Neuron (in vitro differentiated cells): ENCODE results near the gene CD82.
"Not testable (repeated sequence)": the region's sequence is repeated elsewhere in the genome, so short reads cannot be mapped to it uniquely, and the experiment has no call there.

Experiments
- H2AFZ ChIP-seq: one replicate; pipeline ENCODE4 v1.6.1; 2013; ENCODE audit warnings: low read depth, mild to moderate bottlenecking, inconsistent platforms, low read length, moderate library complexity
- H3K27me3 ChIP-seq: one replicate; pipeline ENCODE4 v1.6.1; 2013; ENCODE audit warnings: low read length; ENCODE audit not compliant: insufficient read depth
- H3K36me3 ChIP-seq: one replicate; pipeline ENCODE4 v1.6.1; 2013; ENCODE audit warnings: low read length; ENCODE audit not compliant: insufficient read depth
- H3K4me1 ChIP-seq: one replicate; pipeline ENCODE4 v1.6.1; 2013; ENCODE audit warnings: low read length; ENCODE audit not compliant: insufficient read depth
- H3K4me3 ChIP-seq: 2 replicates; pipeline ENCODE4 v1.5.1; 2013; ENCODE audit warnings: mild to moderate bottlenecking, low read length, moderate library complexity
- H3K9me3 ChIP-seq: one replicate; pipeline ENCODE4 v1.6.1; 2013; ENCODE audit warnings: low read length

CD82 gene

DNA sequence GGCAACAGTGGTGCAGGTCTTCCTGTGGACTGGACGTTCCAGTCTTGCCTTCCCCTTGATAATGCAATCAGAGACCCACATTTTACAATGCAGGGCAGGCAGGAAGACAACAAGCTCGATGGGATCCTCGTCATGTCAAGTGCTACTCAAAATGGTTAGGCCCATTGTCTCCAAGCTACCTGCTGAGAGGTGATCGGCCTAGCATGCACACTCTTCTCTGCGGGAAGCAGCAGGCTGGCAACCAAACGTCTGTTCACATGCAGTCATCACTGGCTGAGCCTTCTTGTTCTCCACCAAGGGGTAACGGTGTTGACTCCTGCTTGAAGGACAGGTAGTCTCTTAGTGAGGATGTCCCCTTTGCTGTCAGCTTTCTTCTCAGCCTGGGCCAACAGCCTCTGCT is 25.5 kb upstream of the CD82 start:
- Histone ChIP-seq H3K4me3 (no peak overlapping the region), H3K36me3 (no peaks in the 10 kb centered on the region), H3K9me3 (no peaks in the 10 kb centered on the region), H3K4me1 (no peaks in the 10 kb centered on the region), H2AFZ (no peak overlapping the region), H3K27me3 (peaks cover 4% of the 10 kb centered on the region)

DNA sequence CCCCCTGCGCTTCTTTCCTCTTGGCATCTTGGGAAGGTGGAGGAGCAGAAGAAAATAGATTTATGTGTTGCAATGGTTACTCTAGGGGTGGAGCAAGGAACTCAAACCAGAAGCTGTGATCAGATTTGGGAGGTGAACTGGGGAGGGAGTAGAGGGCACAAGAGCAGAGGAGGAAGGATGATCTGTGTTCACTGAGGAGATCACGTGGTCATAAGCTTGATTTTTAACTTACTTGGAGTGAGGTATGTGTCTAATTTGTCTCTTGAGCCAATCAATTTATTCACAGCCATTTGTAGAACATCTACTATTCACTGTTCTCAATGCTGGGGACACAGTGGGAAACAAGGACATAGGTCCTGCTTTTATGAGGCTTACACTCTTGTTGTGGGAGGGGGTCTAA is 24.8 kb upstream of the CD82 start:
- Histone ChIP-seq H3K36me3 (no peaks in the 10 kb centered on the region), H3K4me1 (no peaks in the 10 kb centered on the region), H3K9me3 (no peaks in the 10 kb centered on the region), H3K4me3 (no peak overlapping the region), H2AFZ (no peak overlapping the region), H3K27me3 (peaks cover 4% of the 10 kb centered on the region)

DNA sequence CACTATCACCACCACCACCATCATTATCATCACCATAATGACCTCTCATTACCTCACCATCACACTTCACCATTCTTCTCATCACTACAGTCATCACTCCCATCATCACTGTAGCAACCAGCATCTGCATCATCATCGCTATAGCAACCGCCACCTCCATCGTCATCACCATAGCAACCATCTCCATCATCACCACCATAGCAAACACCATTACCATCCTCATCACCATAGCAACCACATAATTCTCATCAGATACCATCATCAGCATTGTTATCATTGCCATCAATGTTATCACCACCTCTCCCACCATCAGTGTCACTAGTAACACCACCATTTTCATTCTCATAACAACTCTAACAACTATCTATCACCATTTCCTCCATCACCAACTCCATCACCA is 23.1 kb upstream of the CD82 start:
- no peaks in the 10 kb centered on the region for H3K36me3 ChIP-seq
- H3K27me3 ChIP-seq: peaks cover 4% of the 10 kb centered on the region
- H3K4me1 ChIP-seq: no peaks in the 10 kb centered on the region
- no peaks in the 10 kb centered on the region for H3K9me3 ChIP-seq
- no peak overlapping the region for H3K4me3 ChIP-seq
- H2AFZ ChIP-seq: no peak overlapping the region

DNA sequence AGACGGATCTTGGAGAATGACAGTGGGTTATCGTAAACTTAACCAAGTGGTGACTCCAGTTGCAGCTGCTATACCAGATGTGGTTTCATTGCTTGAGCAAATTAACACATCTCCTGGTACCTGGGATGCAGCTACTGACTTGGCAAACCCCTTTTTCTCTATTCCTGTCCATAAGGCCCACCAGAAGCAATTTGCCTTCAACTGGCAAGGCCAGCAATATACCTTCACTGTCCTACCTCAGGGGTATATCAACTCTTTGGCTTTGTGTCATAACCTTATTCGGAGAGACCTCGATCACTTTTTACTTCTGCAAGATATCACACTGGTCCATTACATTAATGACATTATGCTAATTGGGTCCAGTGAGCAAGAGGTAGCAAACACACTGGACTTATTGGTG is 18.5 kb upstream of the CD82 start:
- not testable (repeated sequence) for H3K4me1 ChIP-seq, H3K27me3 ChIP-seq, H3K9me3 ChIP-seq, H2AFZ ChIP-seq, H3K4me3 ChIP-seq, H3K36me3 ChIP-seq

DNA sequence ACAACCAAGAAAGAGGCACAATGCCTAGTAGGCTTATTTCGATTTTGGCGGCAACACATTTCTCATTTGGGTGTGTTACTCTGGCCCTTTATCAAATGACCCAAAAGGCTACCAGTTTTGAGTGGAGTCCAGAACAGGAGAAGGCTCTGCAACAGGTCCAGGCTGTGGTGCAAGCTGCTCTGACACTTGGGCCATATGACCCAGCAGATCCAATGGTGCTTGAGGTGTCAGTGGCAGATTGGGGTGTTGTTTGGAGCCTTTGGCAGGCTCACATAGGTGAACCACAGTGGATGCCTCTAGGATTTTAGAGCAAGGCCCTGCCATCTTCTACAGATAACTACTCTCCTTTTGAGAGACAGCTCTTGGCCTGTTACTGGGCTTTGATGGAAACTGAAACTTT is 17.9 kb upstream of the CD82 start:
- not testable (repeated sequence) for H2AFZ ChIP-seq, H3K4me1 ChIP-seq, H3K27me3 ChIP-seq

DNA sequence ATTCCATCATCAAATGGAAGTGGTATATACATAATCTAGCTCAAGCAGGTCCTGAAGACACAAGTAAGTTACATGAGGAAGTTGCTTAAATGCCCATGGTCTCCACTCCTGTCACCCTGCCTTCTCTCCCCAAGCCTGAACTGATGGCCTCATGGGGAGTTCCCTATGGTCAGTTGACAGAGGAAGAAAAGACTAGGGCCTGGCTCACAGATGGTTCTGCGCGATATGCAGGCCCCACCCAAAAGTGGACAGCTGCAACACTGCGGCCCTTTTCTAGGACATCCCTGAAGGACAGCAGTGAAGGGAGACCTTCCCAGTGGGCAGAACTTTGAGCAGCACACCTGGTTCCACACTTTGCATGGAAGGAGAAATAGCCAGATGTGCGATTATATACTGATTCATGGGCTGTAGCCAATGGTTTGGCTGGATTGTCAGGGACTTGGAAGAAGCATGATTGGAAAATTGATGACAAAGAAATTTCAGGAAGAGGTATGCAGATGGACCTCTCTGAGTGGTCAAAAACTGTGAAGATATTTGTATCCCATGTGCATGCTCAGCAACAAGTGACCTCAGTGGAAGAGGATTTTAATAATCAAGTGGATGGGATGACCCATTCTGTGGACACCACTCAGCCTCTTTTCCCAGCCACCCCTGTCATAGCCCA is 17.3 kb upstream of the CD82 start:
- Histone ChIP-seq H3K27me3 (no peaks in the 10 kb centered on the region), H3K4me1 (no peaks in the 10 kb centered on the region), H2AFZ (no peak overlapping the region), H3K4me3 (no peak overlapping the region), H3K9me3 (no peaks in the 10 kb centered on the region), H3K36me3 (no peaks in the 10 kb centered on the region)

More for the DNA sequence above, 17.9 kb upstream of the CD82 start:
- not testable (repeated sequence) for H3K9me3 ChIP-seq, H3K4me3 ChIP-seq, H3K36me3 ChIP-seq

DNA sequence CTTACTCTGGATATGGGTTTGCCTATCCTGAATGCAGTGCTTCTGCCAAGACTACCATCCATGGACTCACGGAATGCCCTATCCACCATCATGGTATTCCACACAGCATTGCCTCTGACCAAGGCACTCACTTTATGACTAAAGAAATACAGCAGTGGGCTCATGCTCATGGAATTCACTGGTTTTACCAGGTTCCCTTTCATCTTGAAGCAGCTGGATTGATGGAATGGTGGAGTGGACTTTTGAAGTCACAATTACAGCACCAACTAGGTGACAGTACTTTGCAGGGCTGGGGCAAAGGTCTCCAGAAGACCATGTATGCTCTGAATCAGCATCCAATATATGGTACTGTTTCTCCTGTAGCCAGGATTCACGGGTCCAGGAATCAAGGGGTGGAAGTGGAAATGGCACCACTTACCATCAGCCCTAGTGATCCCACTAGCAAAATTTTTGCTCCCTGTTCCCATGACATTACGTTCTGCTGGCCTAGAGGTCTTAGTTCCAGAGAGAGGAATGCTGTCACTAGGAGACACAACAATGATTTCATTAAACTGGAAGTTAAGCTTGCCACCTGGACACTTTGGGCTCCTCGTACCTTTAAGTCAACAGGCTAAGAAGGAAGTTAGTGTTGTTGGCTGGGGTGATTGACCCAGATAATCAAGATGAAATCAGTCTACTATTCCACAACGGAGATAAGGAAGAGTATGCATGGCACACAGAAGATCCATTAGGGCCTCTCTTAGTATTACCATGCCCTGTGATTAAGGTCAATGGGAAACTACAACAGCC is 16.3 kb upstream of the CD82 start:
- H3K4me1 ChIP-seq, H3K27me3 ChIP-seq, H3K9me3 ChIP-seq, H3K4me3 ChIP-seq, H3K36me3 ChIP-seq, H2AFZ ChIP-seq: not testable (repeated sequence)

DNA sequence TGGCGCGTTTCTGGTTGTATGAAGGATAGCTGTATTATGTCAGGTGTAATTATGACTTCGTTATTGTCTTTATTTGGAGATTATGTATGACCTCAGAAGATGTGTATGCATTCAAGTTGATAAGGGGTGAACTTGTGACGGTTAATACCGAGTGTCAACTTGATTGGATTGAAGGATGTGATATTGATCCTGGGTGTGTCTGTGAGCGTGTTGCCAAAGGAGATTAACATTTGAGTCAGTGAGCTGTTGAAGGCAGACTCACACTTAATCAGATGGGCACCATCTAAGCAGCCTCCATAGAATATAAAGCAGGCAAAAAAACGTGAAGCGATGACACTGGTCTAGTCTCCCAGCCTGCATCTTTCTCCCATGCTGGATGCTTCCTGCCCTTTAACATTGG is 15.3 kb upstream of the CD82 start:
- H3K27me3 ChIP-seq: no peaks in the 10 kb centered on the region
- no peaks in the 10 kb centered on the region for H3K9me3 ChIP-seq
- H3K4me3 ChIP-seq: no peak overlapping the region
- H2AFZ ChIP-seq: no peak overlapping the region
- H3K36me3 ChIP-seq: no peaks in the 10 kb centered on the region
- H3K4me1 ChIP-seq: no peaks in the 10 kb centered on the region

DNA sequence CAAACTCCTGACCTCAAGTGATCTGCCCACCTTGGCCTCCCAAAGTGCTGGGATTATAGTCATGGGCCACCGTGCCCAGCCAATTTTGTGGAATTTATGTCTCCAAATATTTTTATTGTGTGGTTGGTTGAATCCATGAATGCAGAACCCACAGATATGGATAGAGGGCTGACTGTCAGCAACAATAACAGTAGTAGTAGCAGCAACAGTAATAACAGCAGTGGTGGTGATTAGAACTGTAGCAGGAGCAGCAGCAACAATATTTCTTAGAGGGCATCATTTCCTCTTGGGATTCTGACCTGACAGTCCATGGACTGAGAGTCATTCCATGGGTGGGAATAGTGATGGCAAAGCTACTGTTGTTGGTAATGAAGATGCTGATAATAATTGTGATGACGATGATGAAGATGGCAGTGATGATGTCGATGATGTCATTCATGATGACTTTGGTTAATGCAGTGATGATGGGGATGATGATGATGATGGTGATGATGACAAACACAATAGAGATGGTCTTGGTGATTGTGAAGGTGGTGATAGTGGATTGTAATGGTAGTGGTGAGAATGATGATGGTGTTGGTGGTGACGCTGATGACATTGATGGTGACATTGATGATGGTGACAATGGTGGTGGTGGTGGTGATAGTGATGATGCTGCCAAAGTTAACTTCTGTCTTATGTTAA is 13.9 kb upstream of the CD82 start:
- H3K4me1 ChIP-seq: no peaks in the 10 kb centered on the region
- no peak overlapping the region for H2AFZ ChIP-seq
- no peaks in the 10 kb centered on the region for H3K9me3 ChIP-seq
- H3K4me3 ChIP-seq: no peak overlapping the region
- H3K27me3 ChIP-seq: no peaks in the 10 kb centered on the region
- H3K36me3 ChIP-seq: no peaks in the 10 kb centered on the region

DNA sequence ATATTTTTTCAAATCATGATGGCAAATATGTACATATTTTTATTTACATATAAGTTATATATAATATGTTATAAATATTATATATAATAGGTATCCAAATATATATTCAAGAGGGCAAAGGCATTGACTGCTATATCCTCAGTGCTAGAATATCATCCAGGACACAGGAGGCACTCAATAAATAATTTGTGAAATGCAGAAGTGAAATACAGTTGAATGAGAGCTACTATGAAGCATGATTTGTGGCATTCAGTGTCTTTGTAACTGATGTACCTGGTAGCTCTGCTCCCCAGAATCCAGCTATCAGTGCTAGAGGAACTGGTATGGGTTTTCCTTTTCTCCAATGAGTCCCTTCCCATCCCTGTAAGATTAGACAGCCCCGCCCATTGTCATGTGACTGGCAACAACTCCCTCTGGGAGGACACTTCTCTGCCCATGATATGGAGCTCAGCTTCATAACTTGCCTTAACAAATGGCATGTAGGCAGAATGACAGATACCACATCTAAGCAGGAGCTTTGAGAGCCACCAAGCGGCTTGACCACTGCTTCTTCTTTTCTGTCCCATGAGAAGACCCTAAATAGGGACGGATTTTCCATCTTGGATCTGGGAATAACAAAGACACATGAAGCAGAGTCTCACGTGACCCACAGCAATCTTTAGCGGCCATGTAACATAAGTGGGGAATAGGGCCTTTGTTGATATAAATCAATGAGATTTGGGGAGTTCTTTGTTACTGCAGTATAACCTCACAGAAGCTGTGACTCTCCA is 10.2 kb upstream of the CD82 start:
- H3K4me1 ChIP-seq: peaks cover 21% of the 10 kb centered on the region

DNA sequence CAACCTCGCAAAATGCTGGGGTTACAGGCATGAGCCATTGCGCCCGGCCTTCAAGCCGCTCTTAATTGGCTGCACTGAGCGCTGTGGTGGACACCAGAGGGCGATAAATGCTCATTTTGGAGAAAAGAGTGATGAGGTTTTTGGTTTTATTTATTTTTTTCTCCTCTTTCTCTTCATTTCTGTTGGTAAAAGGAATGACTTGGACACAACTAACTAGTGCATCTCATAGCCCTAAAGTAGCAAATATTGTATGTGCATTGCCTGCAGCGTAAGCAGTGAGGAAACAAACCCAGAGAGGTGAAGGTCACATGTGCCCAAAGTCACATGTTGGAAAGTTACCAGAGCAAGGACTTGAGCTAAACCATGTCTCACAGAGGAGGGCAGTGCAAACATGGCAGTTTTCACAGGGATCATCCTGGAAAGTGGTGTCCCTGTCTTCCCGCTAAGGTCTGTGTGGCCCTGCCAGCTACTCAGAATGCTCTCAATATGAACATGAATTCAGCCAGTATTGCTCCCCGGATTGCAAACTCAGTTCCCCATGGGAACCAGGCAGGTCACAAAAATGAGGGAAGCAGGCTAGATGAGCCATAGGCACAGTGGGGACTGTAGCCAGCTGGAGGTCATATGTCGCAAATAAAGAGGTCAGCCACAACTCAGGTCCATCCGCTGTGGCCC is 8.6 kb upstream of the CD82 start:
- Histone ChIP-seq H3K4me1 (peaks cover 21% of the 10 kb centered on the region), H3K9me3 (no peaks in the 10 kb centered on the region)

More for the DNA sequence above, 10.2 kb upstream of the CD82 start:
- Histone ChIP-seq H3K4me3 (no peak overlapping the region), H3K9me3 (no peaks in the 10 kb centered on the region), H3K27me3 (no peaks in the 10 kb centered on the region), H3K36me3 (no peaks in the 10 kb centered on the region), H2AFZ (no peak overlapping the region)

DNA sequence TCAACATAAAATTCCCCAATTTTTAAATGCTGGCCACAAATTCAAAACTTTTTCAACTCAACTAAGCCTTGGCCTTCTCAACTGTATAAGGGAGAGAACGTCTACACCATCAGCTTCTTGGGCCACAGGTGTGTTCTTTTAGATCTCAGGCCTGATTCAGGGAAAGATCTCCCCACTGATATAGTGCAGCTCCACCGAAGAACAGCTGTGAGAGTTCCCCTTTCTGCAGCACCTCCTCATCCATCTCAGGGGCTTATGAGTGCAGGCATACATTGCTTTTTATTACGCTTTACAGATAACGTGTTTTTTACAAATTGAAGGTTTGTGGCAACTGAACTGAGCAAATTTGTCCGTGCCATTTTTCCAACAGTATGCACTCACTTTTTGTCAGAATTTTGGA is 8.0 kb upstream of the CD82 start:
- H2AFZ ChIP-seq: no peak overlapping the region
- no peaks in the 10 kb centered on the region for H3K9me3 ChIP-seq
- H3K4me1 ChIP-seq: peaks cover 21% of the 10 kb centered on the region
- no peak overlapping the region for H3K4me3 ChIP-seq
- no peaks in the 10 kb centered on the region for H3K36me3 ChIP-seq
- H3K27me3 ChIP-seq: no peaks in the 10 kb centered on the region

More for the DNA sequence above, 8.6 kb upstream of the CD82 start:
- Histone ChIP-seq H3K36me3 (no peaks in the 10 kb centered on the region), H3K27me3 (no peaks in the 10 kb centered on the region), H2AFZ (no peak overlapping the region), H3K4me3 (no peak overlapping the region)
